Thyroid gland (tissue), 4 donors: ENCODE results near the gene NR3C2. TPM values are rescaled to one million over a fixed set of nuclear protein-coding genes. Genes with fewer than 3 reads are reported as not detected.
"Not testable (repeated sequence)": the region's sequence is repeated elsewhere in the genome, so short reads cannot be mapped to it uniquely, and the experiment has no call there.

ENCODE experiments used
- DNase-seq, 2 donors: peaks; one replicate each; pipeline ENCODE4 v3.0.0-alpha.2; 2019
- H3K27ac ChIP-seq, 3 donors: fragments of 200-600 bp; sonication (generic); 1 replicate in 2 of 3; 2 replicates in 1 of 3; pipeline ENCODE4 v1.5.1; 2016 to 2019; ENCODE audit warnings: mild to moderate bottlenecking in 1 of 3, moderate library complexity in 1 of 3
- H3K27me3 ChIP-seq: fragments of 200-600 bp; sonication (generic); one replicate; pipeline ENCODE4 v1.5.1; 2019
- H3K36me3 ChIP-seq, 2 donors: fragments of 200-600 bp; sonication (generic); one replicate each; pipeline ENCODE4 v1.5.1; 2016 to 2019
- H3K4me1 ChIP-seq, 2 donors: fragments of 200-600 bp; sonication (generic); one replicate each; pipeline ENCODE4 v1.5.1; 2017 to 2019
- H3K4me3 ChIP-seq, 3 donors: fragments of 200-600 bp; sonication (generic); replicated peaks in 1 of 3; 1 replicate in 2 of 3; 2 replicates in 1 of 3; pipeline ENCODE4 v1.5.1; 2016; ENCODE audit warnings: mild to moderate bottlenecking in 1 of 3
- H3K9me3 ChIP-seq: fragments of 200-600 bp; sonication (generic); one replicate; pipeline ENCODE4 v1.5.1; 2017
- CTCF ChIP-seq, 6 experiments: fragments of 200-600 bp in 3 of 6; fragments of 450-650 bp in 3 of 6; sonication (generic) in 3 of 6; IDR thresholded peaks; one replicate each; pipeline ENCODE4 v1.5.1; 2016 to 2019; ENCODE audit warnings: antibody characterized with exemption in 6 of 6, mild to moderate bottlenecking in 2 of 6, inconsistent platforms in 1 of 6, moderate library complexity in 1 of 6
- POLR2A ChIP-seq, 2 donors: fragments of 450-650 bp; IDR thresholded peaks; one replicate each; pipeline ENCODE4 v1.6.1; 2017; ENCODE audit warnings: antibody characterized with exemption in 2 of 2, mild to moderate bottlenecking in 2 of 2, moderate library complexity in 1 of 2
- WGBS, 2 donors: methylation state at CpG; one replicate each; pipeline ENCODE4 v1.1.5; 2017; 5-methylcytosine and 5-hydroxymethylcytosine counted together
- intact Hi-C: fragments of 100-400 bp; cut with DNase I; formaldehyde crosslinking; loops from one replicate; pipeline ENCODE4 v1.15.1; 2023
- total RNA-seq, 4 donors: library from RNA; depleted of rRNA; stranded (reverse); fragments of >200 nt; gene quantifications; one replicate each; pipeline ENCODE4 v1.2.3, GENCODE V29; 2016

Gene NR3C2
- total RNA-seq, 4 donors from 2014 or later = 51.6 to 161 (median 72.3) TPM

- Histone ChIP-seq H3K27me3 (no peaks in the 10 kb centered on the region), H3K4me3 (no peak overlapping the region), H3K27ac (no peak overlapping the region), H3K4me1 (peaks cover 6% of the 10 kb centered on the region in 2 donors), H3K36me3 (no peaks in the 10 kb centered on the region), H3K9me3 (no peaks in the 10 kb centered on the region)
- WGBS, 2 donors = 92 to 95% methylated on average over 3 of the region's 3 CpGs
- no peak for TF ChIP-seq CTCF (IDR thresholded peaks at IDR 0.05)
- TF ChIP-seq POLR2A (IDR thresholded peaks at IDR 0.05) = no peak
- DNase-seq = no peak
- intact Hi-C loops = no loop called here
Observed at GRCh38 chr4:148200960-148201359, 241.3 kb downstream of the NR3C2 start.

- Histone ChIP-seq H3K9me3 (no peaks in the 10 kb centered on the region), H3K4me3 (no peak overlapping the region), H3K4me1 (no peaks in the 10 kb centered on the region), H3K36me3 (peaks cover 5 to 6% of the 10 kb centered on the region in 2 donors), H3K27me3 (no peaks in the 10 kb centered on the region), H3K27ac (no peak overlapping the region)
- no peak for DNase-seq
- intact Hi-C loops = no loop called here
- 64 to 97% methylated on average over 1 of the region's 1 CpG for WGBS, 2 donors
- TF ChIP-seq POLR2A (IDR thresholded peaks at IDR 0.05) (no peak), CTCF (IDR thresholded peaks at IDR 0.05) (no peak)
Observed at GRCh38 chr4:148196164-148196563, 246.1 kb downstream of the NR3C2 start.

- DNase-seq = no peak
- no peaks in the 10 kb centered on the region for H3K27me3 ChIP-seq
- intact Hi-C loops = no loop called here
- no peaks in the 10 kb centered on the region for H3K4me1 ChIP-seq
- H3K4me3 ChIP-seq = no peak overlapping the region
- no peaks in the 10 kb centered on the region for H3K9me3 ChIP-seq
- H3K36me3 ChIP-seq = peaks cover 5 to 6% of the 10 kb centered on the region in 2 donors
- no peak for TF ChIP-seq POLR2A (IDR thresholded peaks at IDR 0.05)
- no peak for TF ChIP-seq CTCF (IDR thresholded peaks at IDR 0.05)
- WGBS, 2 donors = 71 to 94% methylated on average over 3 of the region's 3 CpGs
- H3K27ac ChIP-seq = no peak overlapping the region
Observed at GRCh38 chr4:148192526-148192925, 249.7 kb downstream of the NR3C2 start.

- 89 to 92% methylated on average over 5 of the region's 5 CpGs for WGBS, 2 donors
- H3K4me1 ChIP-seq, H3K27me3 ChIP-seq, H3K4me3 ChIP-seq, DNase-seq, H3K36me3 ChIP-seq, intact Hi-C loops, H3K9me3 ChIP-seq, H3K27ac ChIP-seq: not testable (repeated sequence)
Observed at GRCh38 chr4:148187454-148188222, 254.6 kb downstream of the NR3C2 start.

- H3K36me3 ChIP-seq = no peaks in the 10 kb centered on the region
- TF ChIP-seq CTCF (IDR thresholded peaks at IDR 0.05) (no peak), POLR2A (IDR thresholded peaks at IDR 0.05) (no peak)
- H3K4me3 ChIP-seq = no peak overlapping the region
- H3K9me3 ChIP-seq = no peaks in the 10 kb centered on the region
- intact Hi-C loops = no loop called here
- DNase-seq = no peak
- no peak overlapping the region for H3K27ac ChIP-seq
- 96 to 99% methylated on average over 4 of the region's 4 CpGs for WGBS, 2 donors
- H3K27me3 ChIP-seq = no peaks in the 10 kb centered on the region
- peaks cover 0 to 4% of the 10 kb centered on the region in 2 donors for H3K4me1 ChIP-seq
Observed at GRCh38 chr4:148184922-148185321, 257.3 kb downstream of the NR3C2 start.
